ENCODE data around the gene MBNL1.

The MBNL1 gene

DNA sequence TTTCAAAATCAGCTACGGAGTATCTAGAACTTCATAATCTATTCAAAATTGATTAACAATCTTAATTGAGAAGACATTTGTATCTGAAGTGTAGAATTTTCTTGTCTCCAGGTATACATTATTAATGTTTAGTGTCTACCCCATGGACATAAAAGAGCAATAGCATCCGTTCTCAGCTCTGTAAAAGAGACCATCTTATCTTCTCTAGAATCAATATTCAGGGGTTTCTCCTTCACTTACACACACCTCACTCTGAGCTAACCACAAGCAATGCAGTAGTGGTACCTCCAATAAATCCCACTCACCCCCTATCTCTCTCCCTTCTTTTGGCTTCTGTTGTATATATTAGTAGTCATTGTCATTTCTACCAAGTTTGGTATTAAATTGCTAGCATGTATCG, 16.2 kb downstream of the MBNL1 start:
- DNase-seq (ENCODE audit: low spot score) = no peak
- no peak for TF ChIP-seq CTCF (IDR thresholded peaks at IDR 0.05; ENCODE audit: borderline replicate concordance, control extremely low read depth, extremely low read depth, insufficient read depth, missing control alignments)
- in situ Hi-C loops (cut with MboI; ENCODE audit: low sequenced_read_pairs, unreplicated experiment) = no loop called here

- in situ Hi-C loops (cut with MboI; ENCODE audit: low sequenced_read_pairs, unreplicated experiment) = no loop called here
- no peak for TF ChIP-seq CTCF (IDR thresholded peaks at IDR 0.05; ENCODE audit: borderline replicate concordance, control extremely low read depth, extremely low read depth, insufficient read depth, missing control alignments)
- DNase-seq (ENCODE audit: low spot score) = no peak
These were observed 16.8 kb downstream of the MBNL1 start for GRCh38 chr3:152285509-152285908.

- no peak for TF ChIP-seq CTCF (IDR thresholded peaks at IDR 0.05; ENCODE audit: borderline replicate concordance, control extremely low read depth, extremely low read depth, insufficient read depth, missing control alignments)
- no peak for DNase-seq (ENCODE audit: low spot score)
- in situ Hi-C loops (cut with MboI; ENCODE audit: low sequenced_read_pairs, unreplicated experiment) = no loop called here
These were observed 19.3 kb downstream of the MBNL1 start for GRCh38 chr3:152287898-152288576.

- in situ Hi-C loops (cut with MboI; ENCODE audit: low sequenced_read_pairs, unreplicated experiment) = no loop called here
- no peak for TF ChIP-seq CTCF (IDR thresholded peaks at IDR 0.05; ENCODE audit: borderline replicate concordance, control extremely low read depth, extremely low read depth, insufficient read depth, missing control alignments)
- DNase-seq (ENCODE audit: low spot score) = no peak
These were observed 20.0 kb downstream of the MBNL1 start for GRCh38 chr3:152288681-152289080.

DNA sequence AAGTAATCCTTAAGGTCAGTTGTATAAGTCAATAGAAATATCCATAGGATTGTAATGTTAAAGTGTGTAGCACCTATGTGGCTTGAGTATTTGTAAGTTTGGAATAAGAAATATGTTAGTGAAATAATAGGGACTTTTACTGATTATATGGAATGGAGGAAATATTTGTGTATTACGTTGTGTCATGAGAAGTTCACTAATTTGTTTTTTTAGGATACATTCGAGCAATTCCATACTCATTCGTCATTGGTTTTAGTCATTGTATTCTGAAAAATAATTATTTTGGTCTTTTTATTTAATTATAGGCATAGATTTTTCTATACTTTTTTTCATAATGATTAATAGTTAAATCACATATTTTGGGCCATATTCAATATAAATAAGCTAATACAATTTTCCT, 21.0 kb downstream of the MBNL1 start:
- no peak for DNase-seq (ENCODE audit: low spot score)
- in situ Hi-C loops (cut with MboI; ENCODE audit: low sequenced_read_pairs, unreplicated experiment) = no loop called here
- TF ChIP-seq CTCF (IDR thresholded peaks at IDR 0.05; ENCODE audit: borderline replicate concordance, control extremely low read depth, extremely low read depth, insufficient read depth, missing control alignments) = no peak

DNA sequence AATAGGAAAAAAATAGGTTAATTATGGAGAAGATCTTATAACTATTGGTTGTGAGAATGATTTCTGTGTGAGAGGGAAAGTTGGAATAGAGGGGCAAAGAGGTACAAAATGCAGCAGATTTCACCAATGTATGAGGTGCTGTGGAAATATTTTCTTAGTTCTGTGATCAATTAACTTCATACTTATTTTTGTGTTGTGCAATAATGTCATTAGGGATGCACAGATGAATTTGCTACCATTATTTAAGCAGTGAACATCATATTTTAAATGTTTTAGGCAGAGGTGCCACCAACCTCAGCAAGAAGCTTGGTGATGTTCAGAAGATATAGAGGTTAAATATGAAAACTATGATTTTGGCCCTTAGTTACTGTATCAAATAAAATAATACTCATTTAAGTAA, 21.6 kb downstream of the MBNL1 start:
- no peak for TF ChIP-seq CTCF (IDR thresholded peaks at IDR 0.05; ENCODE audit: borderline replicate concordance, control extremely low read depth, extremely low read depth, insufficient read depth, missing control alignments)
- no peak for DNase-seq (ENCODE audit: low spot score)
- in situ Hi-C loops (cut with MboI; ENCODE audit: low sequenced_read_pairs, unreplicated experiment) = no loop called here

Measured in GM13976 (cell line).